Stomach (tissue), 9 donors: Measurements from ENCODE around the gene TMEM74B. TPM values are rescaled to one million over a fixed set of nuclear protein-coding genes. Genes with fewer than 3 reads are reported as not detected.

ENCODE experiments used
- DNase-seq, 2 donors: peaks; one replicate each; pipeline versions ENCODE4 v3.0.0 to v3.0.0-alpha.2; 2013 to 2019
- H3K27ac ChIP-seq, 5 donors: fragments of 200-600 bp in 4 of 5; sonication (generic) in 4 of 5; one replicate each; pipeline ENCODE4 v1.5.1; 2013 to 2019; ENCODE audit warnings: mild to moderate bottlenecking in 1 of 5, moderate library complexity in 1 of 5
- H3K27me3 ChIP-seq, 3 donors: fragments of 200-600 bp; sonication (generic); one replicate each; pipeline ENCODE4 v1.5.1; 2017 to 2019; ENCODE audit warnings: mixed run types in 1 of 3
- H3K36me3 ChIP-seq, 4 donors: fragments of 200-600 bp; sonication (generic); 1 replicate in 3 of 4; 2 replicates in 1 of 4; pipeline ENCODE4 v1.5.1; 2016 to 2019
- H3K4me1 ChIP-seq, 4 donors: fragments of 200-600 bp; sonication (generic); one replicate each; pipeline ENCODE4 v1.5.1; 2016 to 2019
- H3K4me3 ChIP-seq, 4 donors: fragments of 200-600 bp; sonication (generic) in 3 of 4; one replicate each; pipeline ENCODE4 v1.5.1; 2016 to 2019; ENCODE audit warnings: mild to moderate bottlenecking in 1 of 4
- H3K9me3 ChIP-seq, 4 donors: fragments of 200-600 bp; sonication (generic); one replicate each; pipeline ENCODE4 v1.5.1; 2016 to 2019
- CTCF ChIP-seq, 7 experiments: fragments of 450-650 bp in 4 of 7; fragments of 200-600 bp in 3 of 7; sonication (generic) in 3 of 7; IDR thresholded peaks; one replicate each; pipeline ENCODE4 v1.5.1; 2016 to 2019; ENCODE audit warnings: antibody characterized with exemption in 7 of 7, control low read depth in 2 of 7, mild to moderate bottlenecking in 1 of 7
- EP300 ChIP-seq: sonication (generic); formaldehyde crosslinking; IDR thresholded peaks from one replicate; pipeline ENCODE4 v1.6.1; 2017; ENCODE audit warnings: antibody characterized with exemption
- POLR2A ChIP-seq, 4 donors: fragments of 450-650 bp; IDR thresholded peaks; one replicate each; pipeline ENCODE4 v1.6.1; 2016; ENCODE audit warnings: antibody characterized with exemption in 4 of 4, control low read depth in 2 of 4, mild to moderate bottlenecking in 1 of 4, moderate library complexity in 1 of 4
- POLR2AphosphoS5 ChIP-seq, 3 donors: sonication (generic); formaldehyde crosslinking; IDR thresholded peaks; one replicate each; pipeline ENCODE4 v1.6.1; 2016; ENCODE audit warnings: antibody characterized with exemption in 3 of 3
- WGBS, 5 donors: extraction: QIAGEN DNeasy Blood & Tissue Kit in 3 of 5; methylation state at CpG; one replicate each; pipeline versions ENCODE4 v1.1.5 to v1.1.7; 2013 to 2018; 5-methylcytosine and 5-hydroxymethylcytosine counted together
- intact Hi-C: fragments of 100-400 bp; cut with DNase I; formaldehyde crosslinking; loops from one replicate; pipeline ENCODE4 v1.15.1; 2023; ENCODE audit warnings: low total_unique reads
- polyA plus RNA-seq, 3 donors: library from polyadenylated mRNA; stranded (reverse); fragments of 200-250 nt; gene quantifications; one replicate each; pipeline ENCODE4 v1.2.3, GENCODE V29; 2013
- total RNA-seq, 5 donors: library from RNA; depleted of rRNA; stranded (reverse); fragments of >200 nt; gene quantifications; one replicate each; pipeline versions ENCODE4 v1.1.0 to v1.2.3, GENCODE V29; 2014 to 2016
- donor health status: healthy with polysubstance abuse.
- donor health status: Bipolar disorder and iron deficiency.
- donor health status: healthy.

The TMEM74B gene
- total and polyA plus RNA-seq, 8 donors = 0.45 to 72.9 (median 2.2) TPM; not detected in 2

- Histone ChIP-seq H3K4me3 (no peak overlapping the region), H3K27ac (no peak overlapping the region), H3K27me3 (peaks cover 0 to 9% (median 0%) of the 10 kb centered on the region in 3 donors), H3K36me3 (no peaks in the 10 kb centered on the region), H3K9me3 (no peaks in the 10 kb centered on the region), H3K4me1 (peaks cover 0 to 9% (median 3%) of the 10 kb centered on the region in 4 donors)
- WGBS, 5 donors = 79 to 84% (median 82%) methylated on average over 3 of the region's 3 CpGs
- TF ChIP-seq CTCF (IDR thresholded peaks at IDR 0.05) = no peak
- no peak for TF ChIP-seq POLR2AphosphoS5 (IDR thresholded peaks at IDR 0.05)
- TF ChIP-seq POLR2A (IDR thresholded peaks at IDR 0.05) = no peak
- TF ChIP-seq EP300 = no peak
- no peak for DNase-seq
- intact Hi-C loops = no loop called here
Observed at GRCh38 chr20:1191299-1191698, 6.5 kb upstream of the TMEM74B start.

- no peak for TF ChIP-seq CTCF (IDR thresholded peaks at IDR 0.05)
- TF ChIP-seq POLR2AphosphoS5 (IDR thresholded peaks at IDR 0.05) = no peak
- no peak for TF ChIP-seq EP300
- no peak for TF ChIP-seq POLR2A (IDR thresholded peaks at IDR 0.05)
- Histone ChIP-seq H3K27me3 (peaks cover 0 to 14% (median 2%) of the 10 kb centered on the region in 3 donors), H3K36me3 (no peaks in the 10 kb centered on the region), H3K27ac (no peak overlapping the region), H3K4me3 (no peak overlapping the region), H3K9me3 (no peaks in the 10 kb centered on the region), H3K4me1 (peaks cover 0 to 13% (median 6%) of the 10 kb centered on the region in 4 donors)
- intact Hi-C loops = no loop called here
- no peak for DNase-seq
- 78 to 91% (median 82%) methylated on average over 3 of the region's 3 CpGs for WGBS, 5 donors
Observed at GRCh38 chr20:1190847-1191246, 6.1 kb upstream of the TMEM74B start.

- intact Hi-C loops = no loop called here
- H3K27me3 ChIP-seq = peaks cover 1 to 24% (median 12%) of the 10 kb centered on the region in 3 donors
Observed at GRCh38 chr20:1189827-1190226, 5.0 kb upstream of the TMEM74B start.

GRCh38 chr20:1188347-1188746, 3.6 kb upstream of the TMEM74B start:
- WGBS, 5 donors = 88 to 100% (median 100%) methylated on average over 1 of the region's 1 CpG
- intact Hi-C loops = no loop called here
- Histone ChIP-seq H3K27me3 (peaks cover 6 to 39% (median 25%) of the 10 kb centered on the region in 3 donors), H3K4me3 (no peak overlapping the region), H3K36me3 (no peaks in the 10 kb centered on the region), H3K27ac (no peak overlapping the region), H3K4me1 (peaks cover 12 to 28% (median 21%) of the 10 kb centered on the region in 4 donors), H3K9me3 (no peaks in the 10 kb centered on the region)
- TF ChIP-seq CTCF (IDR thresholded peaks at IDR 0.05) (no peak), EP300 (no peak), POLR2AphosphoS5 (IDR thresholded peaks at IDR 0.05) (no peak), POLR2A (IDR thresholded peaks at IDR 0.05) (no peak)
- no peak for DNase-seq

More at GRCh38 chr20:1189827-1190226, 5.0 kb upstream of the TMEM74B start:
- 54 to 79% (median 69%) methylated on average over 1 of the region's 1 CpG for WGBS, 5 donors
- TF ChIP-seq POLR2A (IDR thresholded peaks at IDR 0.05) (no peak), CTCF (IDR thresholded peaks at IDR 0.05) (no peak), POLR2AphosphoS5 (IDR thresholded peaks at IDR 0.05) (no peak), EP300 (no peak)
- H3K27ac ChIP-seq = no peak overlapping the region
- H3K4me1 ChIP-seq = peaks cover 7 to 23% (median 16%) of the 10 kb centered on the region in 4 donors
- DNase-seq = no peak
- no peaks in the 10 kb centered on the region for H3K36me3 ChIP-seq
- H3K4me3 ChIP-seq = no peak overlapping the region
- H3K9me3 ChIP-seq = no peaks in the 10 kb centered on the region
